DMS53 (cell line): ENCODE results near the gene VSIG2.

Source experiments
- DNase-seq: peaks from one replicate; lab custom pipeline; 2025; lab: John Stamatoyannopoulos, UW

Gene VSIG2

DNA sequence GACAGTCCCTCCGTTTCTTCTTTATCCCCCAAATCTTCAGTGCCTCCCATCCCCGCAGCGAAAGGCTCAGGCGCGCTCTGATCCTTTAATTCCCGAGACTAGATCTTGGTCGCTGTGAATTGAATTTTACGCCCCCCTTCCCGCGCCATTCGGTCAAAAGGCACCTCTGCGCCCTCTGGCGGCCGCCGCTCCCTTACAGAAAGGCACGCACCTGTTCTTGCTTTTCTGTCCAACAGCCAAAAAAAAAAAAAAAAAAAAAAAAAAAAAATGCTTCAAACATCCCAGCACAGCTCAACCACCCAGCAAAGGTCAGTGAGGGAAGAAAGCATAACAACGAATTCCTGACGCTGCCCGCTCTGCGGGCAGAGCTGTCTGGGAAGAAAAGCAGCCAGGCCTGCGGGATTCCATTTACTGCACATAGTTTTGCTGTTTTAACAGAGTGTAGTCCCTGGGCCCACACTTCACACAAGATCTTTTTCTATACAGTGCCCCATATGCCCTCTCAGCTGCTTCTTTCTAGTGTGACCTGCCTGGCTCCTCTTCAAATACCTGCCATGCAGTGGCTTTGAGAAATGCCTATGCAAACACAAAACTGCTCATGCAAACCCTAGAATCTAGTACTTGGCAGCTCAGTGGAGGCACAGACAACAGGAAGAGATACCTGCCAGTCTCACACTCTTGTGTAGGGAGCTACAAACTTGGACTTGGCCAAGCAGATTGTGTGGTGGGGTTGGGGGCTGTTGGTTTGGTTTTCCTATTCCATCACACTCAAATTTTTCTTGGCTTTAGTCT, 11.3 kb upstream of the VSIG2 start:
- peak; percentile 93 for DNase-seq

DNA sequence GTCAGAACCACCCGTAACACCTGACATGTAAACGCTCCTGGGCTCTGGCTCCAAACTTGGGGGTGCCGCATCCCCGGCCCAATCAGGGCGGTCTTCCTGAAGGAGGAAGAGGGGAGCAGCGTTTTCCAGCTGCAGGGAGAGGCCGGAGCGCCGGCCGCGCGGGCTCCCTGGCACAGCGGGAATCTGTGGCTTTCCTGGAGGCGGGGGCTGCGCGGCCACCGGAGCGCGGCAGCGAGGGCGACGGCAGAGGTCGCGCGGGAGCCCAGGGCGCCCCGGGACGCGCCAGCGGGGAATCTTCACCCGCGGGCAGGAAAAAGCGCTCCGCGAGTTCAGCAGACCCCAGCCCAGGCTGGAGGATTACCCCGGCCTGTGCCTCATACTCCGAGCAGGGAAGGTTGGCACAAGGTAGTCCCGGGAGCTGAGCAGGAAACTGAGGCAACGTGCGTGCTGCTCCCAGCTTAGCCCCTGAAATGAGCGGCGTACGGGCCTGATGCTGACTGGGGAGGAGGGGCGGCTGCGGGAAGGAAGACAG, 10.6 kb upstream of the VSIG2 start:
- DNase-seq = peak; percentile 74

DNA sequence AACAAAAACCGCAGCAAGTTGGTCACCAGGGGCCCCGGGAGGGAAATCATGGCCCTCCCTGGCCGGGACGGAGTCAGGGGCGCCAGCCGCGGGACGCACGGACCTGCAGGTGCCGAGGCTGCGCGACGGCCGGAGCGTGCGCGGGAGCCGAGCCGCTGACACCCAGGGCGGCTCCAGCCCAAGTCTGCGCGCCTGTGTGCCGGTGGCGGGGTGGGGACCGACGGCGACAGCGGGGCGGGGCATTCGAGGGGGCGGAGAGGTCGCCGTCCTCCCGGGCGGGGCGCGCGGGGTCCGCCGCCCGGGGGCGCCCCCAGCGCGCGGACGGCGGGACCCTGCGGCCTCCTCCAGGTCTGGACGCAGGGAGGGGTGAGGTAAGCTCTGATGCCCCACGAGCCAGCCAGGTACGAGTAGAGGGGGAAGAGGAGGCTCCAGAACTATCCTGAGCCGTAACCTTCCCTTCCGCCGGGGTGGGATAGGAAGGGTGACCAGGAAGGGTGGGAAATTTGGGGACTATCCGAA, 10.1 kb upstream of the VSIG2 start, which contains the start of gene ESAM:
Gene ESAM, minus strand, starts transcription at position 186 of the 519 bp plus-strand sequence. Its CDS starts 136 bp downstream, at position 50.
- DNase-seq = peak; percentile 83

DNA sequence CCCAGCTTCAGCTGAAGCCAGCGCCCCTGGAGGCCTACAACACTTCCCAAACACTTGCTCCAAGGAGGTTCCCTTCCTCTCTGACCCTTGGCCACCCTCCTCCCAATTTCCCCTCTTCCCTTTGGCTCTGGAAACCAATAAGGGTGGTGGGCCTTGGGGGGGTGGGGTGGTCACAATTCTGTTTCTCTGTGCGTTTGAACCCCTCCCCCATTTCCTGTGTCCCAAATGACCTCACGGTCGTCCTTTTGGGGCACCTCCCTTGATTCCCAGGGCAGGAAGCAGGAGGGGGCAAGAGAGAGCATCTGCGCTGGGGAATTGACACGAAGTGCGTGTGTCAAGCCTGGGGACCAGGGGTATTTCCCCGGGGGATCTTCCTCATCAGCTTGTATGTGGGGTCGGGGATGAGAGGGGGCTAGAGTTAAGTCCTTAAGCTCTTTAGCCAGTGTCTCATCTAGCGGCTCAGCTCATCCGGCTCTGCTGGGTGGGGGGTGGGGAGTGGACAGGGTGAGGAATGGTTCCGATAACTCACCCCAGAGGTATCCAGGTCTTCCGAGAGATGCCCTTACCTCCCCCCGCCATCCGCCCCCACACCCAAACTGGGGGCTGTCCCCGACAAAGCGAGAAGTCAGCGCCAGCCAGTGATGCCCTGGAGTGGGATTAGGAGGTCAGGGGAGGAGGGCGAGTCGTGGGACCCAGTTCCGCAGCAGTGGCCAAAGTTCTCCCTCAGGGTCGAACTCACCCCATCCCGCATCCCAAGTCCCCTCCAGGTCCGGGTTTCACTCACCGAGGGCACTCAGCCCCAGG, 9.4 kb upstream of the VSIG2 start:
- DNase-seq = no peak

DNA sequence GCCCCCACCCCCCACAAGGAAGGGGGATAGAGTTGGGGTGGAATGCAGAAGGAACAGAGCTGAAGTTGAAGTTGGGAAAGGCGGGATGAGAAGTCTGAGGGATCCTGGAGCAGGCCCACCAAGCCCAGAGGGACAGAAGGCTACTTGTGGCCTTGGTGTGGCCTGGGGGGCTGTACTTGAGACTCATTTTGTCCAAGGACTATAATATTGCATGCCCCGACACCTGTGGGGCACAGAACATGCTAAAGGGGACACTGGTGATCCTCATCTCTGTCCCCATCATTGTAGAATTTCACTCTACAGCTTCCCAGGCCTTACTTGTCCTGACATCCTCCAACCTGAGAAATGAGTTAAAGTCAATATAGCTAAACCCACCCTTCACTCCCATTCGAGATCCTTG, 8.8 kb upstream of the VSIG2 start:
- DNase-seq = no peak

DNA sequence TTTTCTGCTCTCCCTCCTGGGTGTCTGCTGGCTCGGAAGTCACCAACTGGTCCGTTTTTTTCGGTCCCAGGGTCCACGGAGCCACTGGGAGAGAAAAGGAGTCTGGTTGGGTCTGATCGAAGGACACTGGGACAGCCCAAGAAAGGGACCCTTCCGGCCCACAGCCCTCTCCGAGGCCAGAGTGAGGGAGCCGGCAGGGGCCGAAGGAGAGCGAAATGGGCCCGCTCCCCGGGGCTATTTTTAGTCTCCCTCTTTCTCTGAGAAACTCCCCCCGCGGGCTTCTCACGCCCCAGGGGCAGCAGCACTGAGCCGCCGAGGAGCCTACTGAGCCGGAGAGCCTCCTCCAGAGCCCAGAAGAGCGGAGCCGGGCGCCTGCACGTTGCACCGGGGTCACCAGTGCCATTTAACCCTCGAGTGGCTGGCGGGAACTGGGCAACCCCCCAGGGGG, 8.2 kb upstream of the VSIG2 start:
- no peak for DNase-seq

DNA sequence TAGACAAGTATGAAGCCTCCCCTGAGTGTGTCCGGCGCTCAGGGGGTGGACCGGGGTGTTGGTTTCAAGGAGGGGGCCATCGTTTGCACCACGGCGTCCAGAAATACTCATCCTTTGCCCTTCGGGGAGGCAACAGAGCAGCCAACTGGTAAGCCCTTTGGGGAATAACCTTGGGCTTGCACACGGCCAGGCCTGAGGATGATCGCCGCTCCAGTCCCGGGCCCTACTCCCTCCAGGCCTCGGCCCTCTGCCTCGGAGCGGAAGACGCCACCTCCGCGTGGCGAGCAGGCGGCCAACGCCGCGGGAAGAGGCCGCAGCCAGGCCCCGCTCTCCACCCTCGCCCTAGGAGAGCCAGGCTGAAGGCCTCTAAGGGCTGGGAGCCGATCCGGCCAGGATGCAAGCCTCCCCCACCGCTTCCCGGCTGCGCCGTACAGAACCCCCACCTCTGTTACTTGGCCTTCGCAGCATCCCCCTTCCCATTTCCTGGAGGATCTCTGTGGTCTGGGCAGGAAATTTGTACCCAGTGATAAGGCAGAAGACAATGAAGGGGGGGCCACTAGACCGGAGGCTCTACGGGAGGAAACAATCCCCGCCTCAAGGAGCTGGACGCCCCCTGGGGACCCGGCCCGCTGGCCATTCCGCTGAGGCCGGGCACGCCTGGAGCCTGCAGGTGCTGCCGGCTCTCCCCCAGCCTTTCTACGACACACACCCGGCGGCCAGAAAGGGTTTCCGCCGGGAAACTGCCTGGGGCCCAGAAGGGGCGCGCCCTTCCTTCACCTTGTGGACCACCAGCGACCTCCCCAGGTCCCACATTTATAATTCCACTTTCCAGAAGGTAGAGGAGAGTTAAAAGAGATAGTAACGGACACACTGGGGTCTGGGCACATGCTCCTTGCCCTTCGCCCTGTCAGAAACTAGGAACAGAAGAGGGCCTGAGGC, 7.5 kb upstream of the VSIG2 start:
- DNase-seq = peak; percentile 61

DNA sequence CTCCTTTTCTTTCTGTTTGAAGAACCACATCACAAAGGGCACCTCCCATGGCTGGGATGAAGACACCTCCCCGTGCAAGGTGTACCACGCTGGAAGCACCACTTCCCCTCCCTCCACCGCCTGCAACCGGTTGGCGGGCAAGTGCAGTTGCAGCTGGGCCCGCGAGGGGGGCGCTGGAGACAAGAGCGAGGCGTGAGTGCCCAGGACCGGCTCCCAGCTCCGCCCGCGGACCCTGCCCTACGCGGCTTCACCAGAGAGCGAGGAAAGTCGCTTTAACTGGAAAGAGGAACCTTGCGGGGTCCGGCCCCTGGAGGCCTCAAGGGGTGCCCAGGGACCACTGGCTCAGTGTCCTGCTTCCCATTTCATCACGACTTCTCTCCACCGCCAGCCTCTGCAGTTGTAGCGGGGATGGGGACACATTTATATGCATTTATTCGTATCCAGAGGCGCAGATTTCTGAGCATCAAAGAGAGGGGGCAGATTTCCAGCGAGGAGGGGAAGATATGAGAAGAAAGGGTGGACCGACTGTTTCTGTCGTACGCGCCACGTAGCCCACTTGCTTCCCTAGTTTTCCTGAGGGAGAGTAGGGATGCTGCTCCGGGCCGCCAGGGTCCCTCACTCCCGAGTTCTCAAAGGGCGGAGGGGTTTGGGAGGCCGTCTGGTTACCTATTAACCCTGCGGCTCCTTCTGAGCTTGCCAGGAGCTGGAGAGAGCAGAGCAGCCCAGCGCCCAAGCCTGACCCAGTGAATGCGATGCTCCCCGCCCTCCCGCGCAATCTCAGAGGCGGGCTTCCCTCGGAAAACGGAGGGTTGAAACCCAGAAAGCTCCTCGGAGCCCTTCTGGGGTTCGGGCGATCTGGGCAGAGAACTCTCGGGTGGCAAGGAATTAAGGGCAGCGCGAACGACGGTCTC, 6.6 kb upstream of the VSIG2 start:
- peak; percentile 97 for DNase-seq

DNA sequence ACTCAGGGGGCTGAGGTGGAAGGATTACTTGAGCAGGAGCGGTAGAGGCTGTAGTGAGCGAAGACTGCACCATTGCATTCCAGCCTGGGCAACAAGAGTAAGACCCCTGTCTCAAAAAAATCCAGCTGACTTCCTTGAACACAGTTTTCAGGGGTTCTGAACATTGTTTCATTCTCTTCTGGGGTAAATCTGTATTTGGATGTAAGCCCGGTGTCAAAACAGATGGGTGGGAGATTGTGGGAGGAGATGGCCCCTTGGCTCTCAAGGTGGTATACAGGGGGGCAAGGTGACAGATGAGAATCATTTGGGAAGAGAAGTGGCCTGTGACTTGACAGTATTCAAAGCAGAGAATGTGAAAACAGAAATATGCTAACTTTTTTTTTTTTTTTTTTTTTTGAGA, 5.3 kb upstream of the VSIG2 start:
- DNase-seq = no peak

DNA sequence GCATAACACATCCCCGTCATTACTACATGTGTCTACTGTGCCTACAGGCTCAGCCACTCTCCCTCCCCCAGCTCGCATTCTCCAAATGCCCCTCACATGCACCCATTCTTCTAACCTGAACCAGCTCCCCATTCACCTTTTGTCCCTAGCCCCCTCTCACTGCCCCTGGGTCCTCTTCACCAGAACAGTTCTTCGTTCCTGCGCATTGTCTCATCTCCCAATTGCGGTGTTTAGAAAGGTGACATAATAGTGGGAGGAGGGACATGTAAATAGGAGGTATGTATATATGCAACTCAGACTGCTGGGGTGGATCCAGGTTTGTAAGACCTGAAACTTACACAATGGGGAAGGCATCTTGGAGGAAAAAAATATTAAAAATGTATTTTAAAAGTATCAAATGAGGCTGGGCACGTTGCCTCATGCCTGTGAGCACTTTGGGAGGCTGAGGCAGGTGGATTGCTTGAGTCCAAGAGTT, 4.7 kb upstream of the VSIG2 start:
- DNase-seq = no peak

DNA sequence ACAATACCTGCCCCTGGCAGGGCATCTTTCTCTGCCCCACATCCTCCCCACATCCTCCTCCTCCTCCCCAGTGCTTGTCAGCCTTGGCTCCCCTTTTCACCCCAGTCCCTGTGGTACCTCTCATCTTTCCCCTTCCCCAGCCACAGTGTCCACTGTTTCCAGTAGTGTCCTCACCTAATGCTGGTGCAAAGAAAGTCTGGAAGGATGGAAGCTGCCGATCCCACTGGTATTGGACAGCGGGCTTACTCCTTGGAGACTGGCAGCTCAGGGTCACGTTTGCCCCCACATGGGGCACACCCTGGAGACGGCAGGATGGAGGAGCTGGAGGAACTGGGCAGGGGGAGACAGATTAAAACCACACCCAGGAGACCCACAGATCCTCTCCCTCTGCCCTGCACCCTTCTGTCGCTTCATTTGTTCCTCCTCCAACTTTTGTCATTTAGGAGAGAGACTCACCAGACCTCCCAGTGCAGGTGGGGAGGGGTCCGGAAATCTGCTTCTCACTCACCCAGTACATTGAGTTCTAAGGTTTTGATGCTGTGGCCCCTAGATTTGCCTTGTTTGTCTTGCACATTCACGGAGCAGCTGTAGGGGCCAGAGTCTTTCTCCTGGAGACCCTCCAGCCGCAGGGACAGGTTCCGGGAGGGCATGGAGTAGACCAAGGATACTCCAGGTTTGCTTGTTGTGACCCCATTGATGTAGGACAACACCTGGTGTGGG, 4.1 kb upstream of the VSIG2 start:
- DNase-seq = no peak

DNA sequence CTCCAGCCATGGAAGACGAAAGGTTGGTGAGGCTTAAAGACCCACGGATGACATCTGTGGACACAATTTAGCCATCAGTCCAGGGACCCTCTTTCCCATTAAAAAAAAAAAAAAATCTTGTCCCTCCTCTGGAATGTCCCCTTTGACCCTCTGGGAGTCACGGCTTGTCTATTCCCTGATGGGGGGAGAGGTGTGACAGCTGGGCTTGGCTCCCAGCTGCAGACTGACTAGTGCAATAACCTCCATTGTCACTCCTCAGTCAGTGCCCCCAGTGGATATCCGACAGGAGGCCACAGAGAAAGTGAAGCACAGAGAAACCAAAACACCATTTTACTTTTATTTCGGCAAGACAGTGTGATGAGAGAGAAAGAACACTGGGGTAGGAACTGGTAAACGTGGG, 2.7 kb upstream of the VSIG2 start:
- no peak for DNase-seq

DNA sequence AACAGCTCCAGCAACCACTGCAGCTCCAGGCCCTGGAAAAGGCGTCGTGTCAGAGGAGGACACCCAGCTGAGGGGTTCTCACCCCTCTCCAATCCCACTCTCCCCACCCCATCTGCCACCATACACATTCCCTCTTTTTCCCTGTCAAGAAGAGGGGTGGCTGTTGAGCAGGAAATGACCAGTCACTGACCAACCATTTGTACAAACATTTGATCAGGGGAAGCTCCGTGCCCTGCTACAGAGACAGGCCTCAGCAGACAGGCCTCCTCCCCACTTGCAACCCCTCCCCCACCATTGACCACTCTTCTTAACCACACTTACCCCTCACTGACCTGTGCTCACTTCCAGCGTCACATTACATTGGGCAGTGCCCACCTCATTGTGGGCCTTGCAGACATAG, 2.3 kb upstream of the VSIG2 start:
- DNase-seq = no peak

DNA sequence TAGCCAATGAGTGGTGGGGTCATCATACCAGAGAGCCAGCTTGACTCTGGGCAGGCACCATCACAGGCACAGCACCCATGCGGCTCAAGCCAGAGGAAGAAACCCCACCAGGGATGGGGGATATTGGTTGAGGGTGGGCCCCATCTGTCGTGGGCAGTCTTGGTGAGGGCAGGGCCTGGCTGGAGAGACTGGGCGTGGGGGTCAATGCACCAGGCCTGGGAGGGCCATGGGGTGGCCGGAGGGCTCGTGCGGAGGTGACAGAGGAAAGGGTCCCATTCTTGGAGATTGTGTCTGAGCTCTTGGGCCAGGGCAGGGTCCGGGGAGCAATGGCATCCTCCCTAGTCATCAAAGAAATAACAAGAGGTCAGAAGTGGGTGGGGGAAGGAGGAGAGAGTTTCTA, 1.6 kb upstream of the VSIG2 start:
- no peak for DNase-seq

DNA sequence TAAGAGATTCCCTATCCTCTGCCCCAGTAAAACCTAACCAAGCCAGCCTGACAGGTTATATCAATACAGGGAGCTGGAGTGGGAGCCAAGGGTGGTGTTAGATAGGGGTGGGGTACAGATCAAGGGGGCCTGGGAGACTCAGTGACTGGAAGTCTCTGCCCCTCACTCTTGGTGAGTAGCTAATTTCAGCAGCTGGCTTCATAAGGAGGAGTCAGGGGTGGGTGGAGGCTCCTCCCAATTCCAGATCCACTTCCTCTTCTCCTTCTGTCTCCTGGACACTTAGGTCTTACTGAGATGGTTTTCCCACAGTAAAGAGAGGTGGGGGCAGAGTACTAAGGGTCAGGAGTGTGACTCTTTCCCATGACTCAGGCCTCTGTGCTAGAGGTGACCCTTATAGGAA, 1.1 kb upstream of the VSIG2 start:
- peak; percentile 22 for DNase-seq

DNA sequence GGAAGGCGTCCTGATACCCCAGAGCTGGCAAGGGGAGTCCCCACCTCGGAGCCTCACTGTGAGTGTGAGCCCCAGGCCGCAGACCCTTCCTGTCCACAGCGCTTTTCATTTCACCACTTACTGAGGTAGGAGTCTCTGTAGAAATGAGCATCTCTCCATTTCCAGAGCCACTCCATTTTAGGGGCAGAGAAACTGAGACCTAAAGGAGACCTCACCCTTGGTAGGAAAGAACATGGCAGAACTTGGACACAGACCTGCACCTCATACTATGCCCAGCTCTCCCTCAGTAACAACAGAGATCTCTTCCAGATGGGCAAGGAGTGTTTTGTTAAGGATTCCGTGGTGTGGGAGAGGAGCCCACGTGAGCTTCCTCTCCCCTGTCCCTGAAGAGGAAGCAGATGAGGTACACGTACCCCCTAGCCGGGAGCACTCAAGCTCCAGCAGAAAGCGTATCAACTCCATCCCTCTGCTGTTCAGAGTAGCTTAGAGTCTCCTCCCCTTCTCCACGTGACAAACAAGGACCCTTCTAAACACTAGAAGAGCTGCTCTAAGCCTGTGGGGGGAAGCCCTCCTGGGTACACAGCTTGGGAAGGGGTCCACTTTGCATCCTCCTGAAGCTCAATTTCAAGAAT, 532 bp upstream of the VSIG2 start:
- no peak for DNase-seq

DNA sequence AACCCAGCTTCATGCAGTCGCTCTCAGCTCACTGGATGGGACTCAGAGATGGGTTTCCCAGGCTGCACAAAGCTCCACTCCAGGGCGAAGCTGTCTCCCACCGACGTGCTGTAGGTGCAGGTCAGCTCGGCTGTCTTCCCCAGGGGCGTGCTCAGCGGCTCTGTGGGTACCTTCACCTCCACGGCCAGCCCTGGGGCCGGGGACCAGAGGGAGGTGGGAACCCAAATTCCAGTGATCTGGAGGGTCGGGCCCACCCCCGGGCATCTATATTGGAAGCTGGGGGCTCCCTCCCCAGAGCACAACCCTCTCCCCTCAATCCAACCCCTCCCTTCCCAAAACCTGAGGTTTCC, 689 bp downstream of the VSIG2 start:
- DNase-seq = peak; percentile 38

DNA sequence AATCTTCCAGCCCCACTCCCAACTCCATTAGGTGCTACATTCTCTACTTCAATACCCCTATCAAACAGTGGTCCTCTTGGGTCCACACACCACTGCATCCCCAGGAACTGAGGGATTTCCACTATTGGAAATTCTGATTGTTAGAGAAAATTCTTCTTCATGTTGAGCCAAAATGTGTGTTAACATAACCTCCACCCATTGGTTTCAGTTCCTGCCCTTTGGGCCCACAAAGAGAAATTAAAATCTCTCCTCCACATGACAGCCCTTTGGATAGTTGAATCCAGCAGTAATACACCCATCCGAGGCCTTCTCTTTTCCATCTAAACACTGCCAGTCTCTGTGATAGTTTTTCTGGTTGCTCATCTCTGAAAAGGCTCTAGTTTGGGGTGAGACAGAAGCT, 2.1 kb downstream of the VSIG2 start:
- no peak for DNase-seq
